ENCODE data around the gene C2CD5. TPM values are rescaled to one million over a fixed set of nuclear protein-coding genes. Genes with fewer than 3 reads are reported as not detected.

C2CD5 gene
- total RNA-seq, 1 donor from 2014 or later, result 22.4 TPM

GRCh38 chr12:22412581-22412980 lies 131.8 kb downstream of the C2CD5 start:
- no peak overlapping the region for H3K27ac Mint-ChIP-seq (ENCODE audit: unreplicated experiment)
- no peak overlapping the region for H3K4me3 Mint-ChIP-seq (ENCODE audit: unreplicated experiment)
- H3K9me3 Mint-ChIP-seq (ENCODE audit: unreplicated experiment), result no peaks in the 10 kb centered on the region
- peaks cover 6% of the 10 kb centered on the region for H3K27me3 Mint-ChIP-seq (ENCODE audit: unreplicated experiment)
- no peaks in the 10 kb centered on the region for H3K4me1 Mint-ChIP-seq (ENCODE audit: unreplicated experiment)
- TF ChIP-seq CTCF (IDR thresholded peaks at IDR 0.05; ENCODE audit: unreplicated experiment), result no peak
- no peaks in the 10 kb centered on the region for H3K36me3 Mint-ChIP-seq (ENCODE audit: low read depth, unreplicated experiment)
- DNase-seq (ENCODE audit: low spot score), result no peak

- TF ChIP-seq CTCF (IDR thresholded peaks at IDR 0.05; ENCODE audit: unreplicated experiment), result no peak
- no peaks in the 10 kb centered on the region for H3K36me3 Mint-ChIP-seq (ENCODE audit: low read depth, unreplicated experiment)
- H3K27ac Mint-ChIP-seq (ENCODE audit: unreplicated experiment), result no peak overlapping the region
- H3K4me1 Mint-ChIP-seq (ENCODE audit: unreplicated experiment), result no peaks in the 10 kb centered on the region
- no peak overlapping the region for H3K4me3 Mint-ChIP-seq (ENCODE audit: unreplicated experiment)
- H3K27me3 Mint-ChIP-seq (ENCODE audit: unreplicated experiment), result peaks cover 6% of the 10 kb centered on the region
- no peak for DNase-seq (ENCODE audit: low spot score)
- H3K9me3 Mint-ChIP-seq (ENCODE audit: unreplicated experiment), result no peaks in the 10 kb centered on the region
Measured at GRCh38 chr12:22410486-22410885, 133.9 kb downstream of the C2CD5 start.

GRCh38 chr12:22409377-22410164 lies 134.8 kb downstream of the C2CD5 start:
- Mint-ChIP-seq H3K36me3 (ENCODE audit: low read depth, unreplicated experiment) (no peaks in the 10 kb centered on the region), H3K4me1 (ENCODE audit: unreplicated experiment) (no peaks in the 10 kb centered on the region), H3K27ac (ENCODE audit: unreplicated experiment) (no peak overlapping the region), H3K4me3 (ENCODE audit: unreplicated experiment) (no peak overlapping the region), H3K9me3 (ENCODE audit: unreplicated experiment) (no peaks in the 10 kb centered on the region), H3K27me3 (ENCODE audit: unreplicated experiment) (peaks cover 6% of the 10 kb centered on the region)
- DNase-seq (ENCODE audit: low spot score), result no peak
- no peak for TF ChIP-seq CTCF (IDR thresholded peaks at IDR 0.05; ENCODE audit: unreplicated experiment)

- no peak for TF ChIP-seq CTCF (IDR thresholded peaks at IDR 0.05; ENCODE audit: unreplicated experiment)
- H3K27me3 Mint-ChIP-seq (ENCODE audit: unreplicated experiment), result peaks cover 6% of the 10 kb centered on the region
- no peak for DNase-seq (ENCODE audit: low spot score)
- H3K36me3 Mint-ChIP-seq (ENCODE audit: low read depth, unreplicated experiment), result no peaks in the 10 kb centered on the region
- no peaks in the 10 kb centered on the region for H3K9me3 Mint-ChIP-seq (ENCODE audit: unreplicated experiment)
- no peak overlapping the region for H3K4me3 Mint-ChIP-seq (ENCODE audit: unreplicated experiment)
- no peak overlapping the region for H3K27ac Mint-ChIP-seq (ENCODE audit: unreplicated experiment)
- no peaks in the 10 kb centered on the region for H3K4me1 Mint-ChIP-seq (ENCODE audit: unreplicated experiment)
Measured at GRCh38 chr12:22408610-22409376, 135.5 kb downstream of the C2CD5 start.

GRCh38 chr12:22407397-22407796 lies 136.9 kb downstream of the C2CD5 start:
- Mint-ChIP-seq H3K36me3 (ENCODE audit: low read depth, unreplicated experiment) (no peaks in the 10 kb centered on the region), H3K27me3 (ENCODE audit: unreplicated experiment) (peaks cover 4% of the 10 kb centered on the region), H3K4me3 (ENCODE audit: unreplicated experiment) (no peak overlapping the region), H3K9me3 (ENCODE audit: unreplicated experiment) (no peaks in the 10 kb centered on the region), H3K4me1 (ENCODE audit: unreplicated experiment) (no peaks in the 10 kb centered on the region), H3K27ac (ENCODE audit: unreplicated experiment) (no peak overlapping the region)
- TF ChIP-seq CTCF (IDR thresholded peaks at IDR 0.05; ENCODE audit: unreplicated experiment), result no peak
- DNase-seq (ENCODE audit: low spot score), result no peak

Measured in endothelial cell (in vitro differentiated cells).